HG02759 (cell line): ENCODE data around the gene RAG2.
"Not testable (repeated sequence)": the region's sequence is repeated elsewhere in the genome, so short reads cannot be mapped to it uniquely, and the experiment has no call there.

Experiments used
- ATAC-seq: cut with Tn5 transposase; IDR thresholded peaks from one replicate; pipeline ENCODE4 v1.9.1; 2021; ENCODE audit warnings: mild to moderate bottlenecking, moderate library complexity; ENCODE audit not compliant: unreplicated experiment

RAG2 gene

GRCh38 chr11:36557390-36557789 is 40.6 kb downstream of the RAG2 start:
- not testable (repeated sequence) for ATAC-seq

- ATAC-seq, result no peak
These were observed 47.5 kb downstream of the RAG2 start for GRCh38 chr11:36550385-36551115.
